Hippocampal formation (tissue), 2 donors: ENCODE measurements around the gene PLPP7.

ENCODE experiments used
- DNase-seq, 2 donors: peaks; one replicate each; lab custom pipeline; 2025; lab: John Stamatoyannopoulos, UW

The PLPP7 gene

DNA sequence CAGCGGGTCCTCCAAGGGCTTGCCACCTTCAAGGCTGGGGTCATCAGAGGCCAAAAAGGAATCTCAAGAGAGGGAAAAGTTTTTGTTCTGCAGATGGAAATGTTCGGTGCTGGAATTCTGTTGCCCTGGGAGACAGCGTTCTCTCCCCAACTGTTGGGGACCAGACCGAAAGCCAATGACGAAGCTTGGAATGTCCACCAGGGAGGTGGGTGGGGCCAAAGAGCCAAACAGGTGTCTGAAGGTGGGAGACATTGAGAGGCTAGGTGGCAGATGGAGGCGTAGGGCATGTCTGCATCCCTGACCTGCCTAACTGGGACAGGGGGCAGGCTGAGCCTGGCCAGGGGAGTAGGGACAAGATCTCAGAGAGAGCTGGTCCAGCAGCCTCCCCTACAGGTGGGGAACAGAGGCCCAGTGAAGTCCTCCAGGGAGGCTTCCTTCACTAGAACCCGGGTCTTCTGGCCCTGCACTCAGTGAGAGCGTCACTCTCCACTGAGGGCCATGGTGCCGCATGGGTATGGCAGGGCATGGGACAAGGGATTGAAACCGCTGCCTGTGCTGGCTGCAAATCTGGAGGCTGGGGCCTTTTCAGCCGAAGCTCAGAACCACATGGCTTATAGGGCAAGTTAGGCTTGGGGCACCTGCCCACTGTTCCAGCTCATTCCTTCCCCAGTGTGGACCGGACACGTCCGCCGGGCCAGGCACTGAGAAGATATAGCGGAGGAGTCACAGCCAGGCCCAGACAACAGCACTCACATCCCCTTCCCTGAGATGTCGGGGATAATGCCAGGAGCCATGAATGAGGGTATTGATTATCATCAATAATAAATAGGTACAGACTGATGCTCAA lies 8.2 kb upstream of the PLPP7 start:
- DNase-seq: no peak

DNA sequence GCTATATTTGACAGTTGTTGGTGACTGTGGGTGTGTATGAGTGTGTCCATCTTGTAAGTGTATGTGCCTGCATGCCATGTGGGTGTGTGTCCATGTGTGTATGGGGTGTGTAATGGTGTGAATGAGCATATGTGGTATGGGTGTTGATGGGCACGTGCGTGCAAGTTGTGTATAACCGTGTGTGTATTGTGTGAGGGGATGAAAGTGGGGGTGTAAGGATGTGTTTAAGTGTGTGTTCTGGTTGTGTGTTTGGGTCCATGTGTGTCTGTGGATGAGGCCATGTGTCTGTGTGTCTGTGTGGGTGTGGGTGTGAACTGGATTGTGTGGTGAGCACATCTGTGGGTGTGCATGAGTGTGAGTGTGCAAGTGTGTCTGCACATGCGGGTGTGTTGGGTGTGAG lies 7.3 kb upstream of the PLPP7 start:
- DNase-seq: no peak

DNA sequence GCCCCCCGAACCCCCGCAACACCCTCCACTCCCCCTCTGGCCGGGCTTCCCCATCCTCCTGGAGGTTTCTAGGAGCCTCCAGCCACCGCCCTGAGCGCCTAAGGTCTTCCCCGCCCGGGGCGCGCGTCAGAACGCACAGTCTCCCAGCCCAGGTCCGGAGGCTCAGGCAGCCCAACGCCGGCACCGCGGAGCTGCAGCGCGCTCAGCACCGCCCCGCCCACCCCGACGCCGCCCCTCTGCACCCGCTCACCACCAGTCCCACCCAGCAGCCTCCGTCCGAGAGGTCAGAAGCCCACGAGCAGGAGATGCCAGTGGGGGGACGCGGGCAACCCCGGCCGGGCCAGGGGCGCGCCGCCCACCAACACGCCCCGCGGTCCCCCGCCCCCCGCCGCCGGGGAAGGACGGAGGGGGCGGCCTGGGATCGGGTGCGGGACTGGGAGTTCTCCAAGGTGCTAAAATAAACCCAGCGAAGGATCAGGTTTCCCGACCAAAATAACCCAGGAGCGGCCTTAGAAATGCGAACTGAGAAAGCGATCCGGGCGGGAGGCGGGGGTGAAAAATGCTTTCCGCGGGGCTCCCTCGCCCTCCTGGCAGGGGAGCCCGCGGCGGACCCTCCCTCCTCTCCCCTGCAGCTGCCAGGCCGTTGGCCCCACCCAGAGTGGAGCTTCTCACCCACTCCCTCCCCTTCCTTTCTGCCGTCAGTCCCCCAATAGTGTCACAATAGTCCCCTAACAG lies 6.7 kb upstream of the PLPP7 start:
- no peak for DNase-seq

- no peak for DNase-seq
These were observed 4.7 kb upstream of the PLPP7 start for GRCh38 chr9:131284856-131285255.

DNA sequence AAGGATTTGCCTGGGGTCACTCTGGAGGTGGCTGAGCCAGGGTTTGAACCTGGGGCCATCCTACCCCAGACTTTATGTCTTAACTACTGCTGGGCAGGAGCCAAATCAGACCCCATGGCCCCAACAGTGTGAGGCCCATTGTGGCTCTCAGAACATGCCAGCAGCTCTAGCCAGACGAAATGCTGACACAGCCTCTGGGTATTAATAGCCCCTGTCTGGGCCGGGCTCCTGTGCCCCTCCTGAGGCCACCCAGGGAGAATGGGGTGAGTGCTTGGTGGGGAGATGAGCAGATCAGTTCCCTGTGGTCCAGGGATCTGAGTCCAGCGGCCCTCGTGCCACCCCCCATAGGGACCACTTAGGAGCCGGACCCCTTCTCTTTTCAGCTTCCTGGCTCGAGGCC lies 2.2 kb upstream of the PLPP7 start:
- DNase-seq: no peak

DNA sequence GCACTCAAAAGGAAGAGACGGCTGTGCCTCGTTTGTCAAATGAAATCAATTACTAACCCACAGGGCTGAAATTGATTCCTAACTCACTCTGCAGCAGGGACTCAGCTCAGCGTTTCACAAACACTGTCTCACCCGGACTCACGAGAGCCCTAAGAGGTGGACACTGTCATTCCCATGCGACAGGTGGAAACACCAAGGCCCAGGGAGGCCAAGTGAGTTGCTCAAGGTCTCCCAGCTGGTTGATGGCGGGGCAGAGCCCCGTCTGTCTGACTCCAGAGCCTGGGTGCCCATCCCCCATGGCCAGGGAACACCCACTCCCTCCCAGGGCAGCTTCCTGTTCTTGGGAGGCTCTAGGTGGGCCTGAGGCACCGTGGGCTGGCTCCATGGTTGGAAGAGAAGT lies 1.3 kb upstream of the PLPP7 start:
- DNase-seq: no peak

GRCh38 chr9:131290036-131290766 lies 678 bp downstream of the PLPP7 start:
- no peak for DNase-seq

DNA sequence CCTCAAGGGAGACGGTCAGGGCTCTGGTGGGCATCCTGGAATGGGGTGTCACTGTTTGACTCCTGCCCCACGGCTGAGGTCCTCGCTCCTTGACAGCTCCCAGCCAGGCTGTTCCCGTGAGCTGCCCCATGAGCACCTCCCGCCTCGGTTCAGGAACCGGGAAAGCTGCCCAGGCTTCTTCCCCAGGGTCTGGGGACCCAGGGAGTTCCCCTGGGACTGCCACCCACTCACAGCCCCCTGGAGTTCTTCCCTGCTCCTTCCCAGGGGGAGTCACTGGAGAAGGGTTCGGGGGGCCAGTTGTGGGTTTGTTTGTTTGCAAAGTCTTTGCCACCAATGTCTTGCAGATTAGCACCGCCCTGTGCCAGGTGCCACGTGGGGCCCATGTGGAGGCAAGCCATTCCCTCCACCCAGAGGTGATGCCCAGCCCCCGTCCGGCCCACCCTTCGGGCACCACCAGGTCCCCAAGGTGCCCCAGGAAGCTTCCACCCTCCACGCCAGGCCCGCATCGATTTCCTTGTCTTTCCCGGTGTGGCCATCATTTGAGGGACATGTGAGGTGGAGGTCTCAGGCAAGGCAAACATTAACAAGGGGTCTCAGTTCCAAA lies 1.3 kb downstream of the PLPP7 start:
- DNase-seq: no peak

DNA sequence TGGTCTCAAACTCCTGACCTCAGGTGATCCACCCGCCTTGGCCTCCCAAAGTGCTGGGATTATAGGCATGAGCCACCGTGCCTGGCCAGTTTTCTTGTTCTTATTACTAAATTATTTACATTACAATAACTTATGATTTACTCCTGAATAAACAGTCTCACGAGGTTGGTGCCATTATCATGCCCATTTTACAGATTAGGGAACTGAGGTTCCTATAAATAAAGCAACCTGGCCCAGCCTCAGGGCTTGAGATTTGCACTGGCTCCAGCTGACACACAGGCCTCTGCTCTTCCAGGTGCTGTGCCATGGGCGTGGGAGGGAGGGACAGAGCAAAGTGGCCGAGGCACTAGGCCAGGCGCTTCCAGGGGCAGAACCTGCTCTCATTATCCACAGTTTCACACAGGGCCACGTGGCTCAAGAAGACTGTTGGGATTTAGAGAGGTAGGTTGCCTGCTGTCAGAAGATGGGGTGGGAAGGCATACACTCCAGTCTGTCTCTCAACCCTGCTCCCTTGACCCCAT lies 2.3 kb downstream of the PLPP7 start:
- no peak for DNase-seq

DNA sequence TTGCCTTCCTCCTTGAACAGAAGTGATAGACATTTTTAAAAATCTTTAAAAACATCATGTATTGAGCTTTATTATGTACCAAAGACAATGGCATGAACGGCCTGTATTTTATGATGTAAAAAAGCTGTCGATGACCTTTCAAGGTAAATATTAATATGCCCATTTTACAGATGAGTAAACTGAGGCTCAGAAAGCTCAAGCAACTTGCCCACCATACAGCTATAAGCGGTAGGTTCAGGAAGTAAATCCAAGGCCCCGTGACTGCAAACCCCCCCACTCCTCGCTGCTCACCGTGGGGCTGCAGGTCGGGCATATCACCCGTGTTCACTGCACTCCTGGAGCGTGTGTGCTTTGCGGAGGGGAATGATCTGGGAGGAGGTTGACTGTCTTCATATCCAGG lies 3.4 kb downstream of the PLPP7 start:
- DNase-seq: no peak

DNA sequence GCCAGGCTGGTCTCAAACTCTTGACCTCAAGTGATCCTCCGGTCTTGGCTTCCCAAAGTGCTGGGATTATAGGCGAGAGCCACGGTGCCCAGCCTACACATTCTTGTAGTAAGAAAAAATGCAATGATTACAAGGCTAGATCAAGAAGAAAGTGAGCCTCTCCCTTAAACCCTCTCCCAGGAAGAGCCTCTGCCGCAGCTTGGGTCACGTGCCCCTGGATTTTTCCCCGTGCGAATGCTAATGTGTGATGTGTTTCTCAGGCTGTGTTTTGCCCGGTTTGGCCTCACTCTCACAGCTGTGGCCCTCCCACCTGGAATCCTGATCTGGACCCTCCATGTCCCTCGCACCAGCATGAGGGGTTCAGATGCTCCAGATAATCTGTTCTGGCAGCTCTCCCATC lies 6.9 kb downstream of the PLPP7 start:
- no peak for DNase-seq

GRCh38 chr9:131296906-131297500 lies 7.5 kb downstream of the PLPP7 start:
- no peak for DNase-seq

GRCh38 chr9:131297903-131298302 lies 8.4 kb downstream of the PLPP7 start:
- DNase-seq: no peak

DNA sequence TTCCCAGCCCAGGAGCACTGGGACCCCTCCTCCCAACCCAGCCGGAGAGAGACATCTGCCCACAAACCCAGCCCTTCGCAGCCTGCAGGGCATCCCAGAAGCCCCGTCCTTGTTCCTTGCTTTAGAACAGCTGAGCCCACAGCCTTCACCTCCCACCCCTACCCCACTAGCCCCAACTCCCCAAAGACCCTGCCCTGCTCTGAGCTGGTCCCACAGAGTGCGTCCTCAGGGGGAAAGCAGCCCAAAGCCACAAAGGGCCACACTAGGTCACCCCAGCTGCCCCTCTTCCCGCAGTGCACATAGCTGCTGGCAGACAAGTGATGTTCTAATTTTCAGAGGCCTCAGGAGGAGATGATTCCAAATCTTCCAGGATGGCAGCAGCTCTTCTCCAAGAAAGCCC lies 8.8 kb downstream of the PLPP7 start:
- DNase-seq: no peak

DNA sequence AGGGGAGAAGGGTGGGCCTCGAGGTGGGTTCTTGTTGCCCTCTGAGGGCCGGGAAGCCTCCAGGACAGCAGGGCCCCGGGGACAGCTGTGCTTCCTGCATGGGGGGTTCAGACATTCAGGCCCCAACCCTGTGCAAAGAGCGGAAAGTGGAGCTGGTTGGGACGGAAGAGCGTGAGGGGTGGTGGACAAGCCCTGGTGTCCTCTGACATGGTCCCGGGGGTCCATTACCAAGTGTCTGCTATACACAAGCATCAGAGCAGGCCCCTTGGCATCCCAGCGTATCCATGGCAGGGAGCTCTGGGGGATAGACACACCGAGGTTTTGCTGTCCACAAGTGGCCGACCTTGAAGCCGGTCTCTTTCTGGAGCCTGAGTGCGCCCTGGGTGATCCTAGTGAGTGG lies 9.3 kb downstream of the PLPP7 start:
- DNase-seq: no peak

GRCh38 chr9:131299346-131299960 lies 9.9 kb downstream of the PLPP7 start:
- DNase-seq: no peak

GRCh38 chr9:131299961-131300347 lies 10.4 kb downstream of the PLPP7 start:
- DNase-seq: no peak

GRCh38 chr9:131300444-131300843 lies 10.9 kb downstream of the PLPP7 start:
- DNase-seq: no peak

DNA sequence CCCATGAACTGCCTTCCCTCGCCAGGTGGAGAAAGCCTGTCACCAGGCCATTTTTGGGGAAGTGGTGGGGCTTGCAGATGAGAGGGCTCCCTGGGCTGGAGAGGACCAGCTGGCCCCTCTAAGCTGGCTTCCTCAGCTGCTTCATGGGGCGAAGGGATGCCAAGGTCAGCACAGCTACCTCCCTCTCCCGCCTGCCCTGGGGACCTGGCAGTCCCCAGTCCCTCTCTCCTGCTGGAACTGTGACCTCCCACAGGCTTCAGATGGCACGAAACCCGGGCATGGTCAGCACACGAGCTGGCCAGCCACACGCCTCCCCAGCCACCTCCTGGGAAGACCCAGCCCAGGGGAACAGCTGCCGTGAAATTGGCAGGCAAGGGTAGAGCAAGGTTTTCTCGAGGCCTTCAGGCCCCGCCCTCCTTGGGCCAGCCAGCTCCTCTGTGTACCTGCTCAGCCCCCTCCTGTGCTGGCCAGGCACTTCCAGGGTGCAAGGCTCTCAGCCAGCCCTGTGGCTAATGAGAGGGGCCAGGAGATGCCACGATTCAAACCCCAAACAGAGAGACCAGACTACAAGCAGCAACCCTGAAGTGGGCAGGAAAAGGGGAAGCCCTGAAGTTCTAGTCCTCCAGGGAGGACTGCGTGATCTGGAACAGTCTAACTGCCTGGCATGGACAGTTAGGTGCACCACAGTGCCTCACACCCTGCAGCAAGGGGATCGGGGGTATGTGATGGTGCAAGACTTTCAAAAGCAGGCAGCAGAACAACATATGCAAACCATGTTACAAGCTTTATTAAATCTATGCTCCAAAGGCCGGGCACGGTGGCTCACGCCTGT lies 12.9 kb downstream of the PLPP7 start:
- DNase-seq: no peak
